VCaP (cell line): Measurements from ENCODE around the gene OVAAL.

Experiments
- H3K27ac ChIP-seq: fragments of 450-650 bp; 2 replicates; pipeline ENCODE4 v1.5.1; 2017
- CTCF ChIP-seq: fragments of 450-650 bp; conservative IDR thresholded peaks from 2 replicates; pipeline ENCODE4 v1.5.1; 2017; ENCODE audit warnings: mild to moderate bottlenecking, moderate library complexity

OVAAL gene

GRCh38 chr1:180574031-180574713, 15.4 kb downstream of the OVAAL start:
- H3K27ac ChIP-seq: peak overlapping the region; percentile 88
- no peak for TF ChIP-seq CTCF

- TF ChIP-seq CTCF: no peak
- H3K27ac ChIP-seq: peak overlapping the region; percentile 38
Observed at GRCh38 chr1:180577361-180577760, 18.6 kb downstream of the OVAAL start.

GRCh38 chr1:180579961-180580611, 21.3 kb downstream of the OVAAL start:
- no peak for TF ChIP-seq CTCF
- H3K27ac ChIP-seq: peak overlapping the region; percentile 56

- TF ChIP-seq CTCF: no peak
- no peak overlapping the region for H3K27ac ChIP-seq
Observed at GRCh38 chr1:180581635-180582039, 22.9 kb downstream of the OVAAL start.

- peak overlapping the region; percentile 82 for H3K27ac ChIP-seq
- TF ChIP-seq CTCF: no peak
Observed at GRCh38 chr1:180584869-180585268, 26.1 kb downstream of the OVAAL start.

GRCh38 chr1:180585994-180586359, 27.2 kb downstream of the OVAAL start:
- peak overlapping the region; percentile 82 for H3K27ac ChIP-seq
- TF ChIP-seq CTCF: no peak

GRCh38 chr1:180586671-180587155, 27.9 kb downstream of the OVAAL start:
- peak overlapping the region; percentile 82 for H3K27ac ChIP-seq
- TF ChIP-seq CTCF: no peak
